ENCODE results near the gene NOTCH1. TPM values are rescaled to one million over a fixed set of nuclear protein-coding genes. Genes with fewer than 3 reads are reported as not detected.

The NOTCH1 gene
- total and polyA plus RNA-seq, 12 donors: 0.81 to 31.5 (median 24.0) TPM

- Histone ChIP-seq H3K27me3 (no peaks in the 10 kb centered on the region), H3K4me3 (no peak overlapping the region), H3K4me1 (replicated peaks in 1 of 2) (peaks cover 11 to 20% of the 10 kb centered on the region in 2 donors), H3K36me3 (replicated peaks in 1 of 2) (no peaks in the 10 kb centered on the region), H3K9me3 (replicated peaks in 1 of 3) (no peaks in the 10 kb centered on the region), H3K27ac (no peak overlapping the region)
- 86 to 89% (median 88%) methylated on average over 11 to 14 of the region's 14 CpGs for WGBS, 4 donors
- TF ChIP-seq POLR2A (IDR thresholded peaks at IDR 0.05) (no peak), CTCF (IDR thresholded peaks at IDR 0.05) (no peak)
- intact Hi-C loops (cut with DNase I): no loop called here
- no peak for DNase-seq
These were observed 7.7 kb upstream of the NOTCH1 start for GRCh38 chr9:136553581-136553980.

GRCh38 chr9:136552117-136552703 lies 6.4 kb upstream of the NOTCH1 start:
- Histone ChIP-seq H3K4me3 (no peak overlapping the region), H3K27me3 (no peaks in the 10 kb centered on the region), H3K27ac (peak overlapping the region in 2 of 5 donors; percentile 67 to 76), H3K4me1 (replicated peaks in 1 of 2) (peaks cover 12 to 23% of the 10 kb centered on the region in 2 donors), H3K36me3 (replicated peaks in 1 of 2) (no peaks in the 10 kb centered on the region), H3K9me3 (replicated peaks in 1 of 3) (no peaks in the 10 kb centered on the region)
- TF ChIP-seq POLR2A (IDR thresholded peaks at IDR 0.05) (no peak), CTCF (IDR thresholded peaks at IDR 0.05) (no peak)
- DNase-seq: no peak
- intact Hi-C loops (cut with DNase I): no loop called here
- 54 to 64% (median 57%) methylated on average over 21 to 22 of the region's 22 CpGs for WGBS, 4 donors

GRCh38 chr9:136551401-136552116 lies 5.7 kb upstream of the NOTCH1 start:
- TF ChIP-seq POLR2A (IDR thresholded peaks at IDR 0.05) (no peak), CTCF (IDR thresholded peaks at IDR 0.05) (no peak)
- peak overlapping the region in 2 of 5 donors; percentile 67 to 76 for H3K27ac ChIP-seq
- H3K27me3 ChIP-seq: no peaks in the 10 kb centered on the region
- peaks cover 18 to 29% of the 10 kb centered on the region in 2 donors for H3K4me1 ChIP-seq (replicated peaks in 1 of 2)
- no peaks in the 10 kb centered on the region for H3K36me3 ChIP-seq (replicated peaks in 1 of 2)
- H3K9me3 ChIP-seq (replicated peaks in 1 of 3): no peaks in the 10 kb centered on the region
- peak; percentile 66 to 82 (median 79) for DNase-seq
- 16 to 32% (median 25%) methylated on average over 17 to 22 of the region's 22 CpGs for WGBS, 4 donors
- intact Hi-C loops (cut with DNase I): no loop called here
- no peak overlapping the region for H3K4me3 ChIP-seq

- Histone ChIP-seq H3K36me3 (replicated peaks in 1 of 2) (no peaks in the 10 kb centered on the region), H3K4me3 (no peak overlapping the region), H3K9me3 (replicated peaks in 1 of 3) (no peaks in the 10 kb centered on the region), H3K4me1 (replicated peaks in 1 of 2) (peaks cover 19 to 33% of the 10 kb centered on the region in 2 donors), H3K27ac (peak overlapping the region in 2 of 5 donors; percentile 67 to 76), H3K27me3 (no peaks in the 10 kb centered on the region)
- no peak for DNase-seq
- 86 to 100% (median 89%) methylated on average over 1 to 13 of the region's 13 CpGs for WGBS, 4 donors
- TF ChIP-seq POLR2A (IDR thresholded peaks at IDR 0.05): no peak
- no peak for TF ChIP-seq CTCF (IDR thresholded peaks at IDR 0.05)
- intact Hi-C loops (cut with DNase I): no loop called here
These were observed 4.8 kb upstream of the NOTCH1 start for GRCh38 chr9:136550439-136551289.

Measured in adrenal gland (tissue), 12 donors.